ENCODE data around the gene NPAS3.

Gene NPAS3

DNA sequence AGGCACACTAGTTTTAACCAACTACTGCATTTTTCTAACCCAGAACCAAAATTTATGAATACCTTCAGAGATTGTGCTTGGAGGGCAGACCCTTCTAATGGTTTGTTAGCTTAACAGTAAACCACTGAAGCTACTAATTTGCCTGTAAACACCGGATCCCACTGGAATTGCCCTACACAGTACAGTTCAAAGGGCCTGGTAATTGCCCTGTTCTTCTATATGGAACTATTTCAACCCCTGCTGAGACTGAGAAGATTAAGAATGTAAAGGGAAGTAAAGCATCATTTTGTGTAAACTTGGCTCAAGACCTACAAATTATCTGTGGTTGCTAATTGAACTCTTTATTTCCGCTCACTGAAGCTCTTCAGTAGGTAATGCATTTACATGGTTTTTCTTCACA lies 468.1 kb downstream of the NPAS3 start:
- TF ChIP-seq, protein P1, sequence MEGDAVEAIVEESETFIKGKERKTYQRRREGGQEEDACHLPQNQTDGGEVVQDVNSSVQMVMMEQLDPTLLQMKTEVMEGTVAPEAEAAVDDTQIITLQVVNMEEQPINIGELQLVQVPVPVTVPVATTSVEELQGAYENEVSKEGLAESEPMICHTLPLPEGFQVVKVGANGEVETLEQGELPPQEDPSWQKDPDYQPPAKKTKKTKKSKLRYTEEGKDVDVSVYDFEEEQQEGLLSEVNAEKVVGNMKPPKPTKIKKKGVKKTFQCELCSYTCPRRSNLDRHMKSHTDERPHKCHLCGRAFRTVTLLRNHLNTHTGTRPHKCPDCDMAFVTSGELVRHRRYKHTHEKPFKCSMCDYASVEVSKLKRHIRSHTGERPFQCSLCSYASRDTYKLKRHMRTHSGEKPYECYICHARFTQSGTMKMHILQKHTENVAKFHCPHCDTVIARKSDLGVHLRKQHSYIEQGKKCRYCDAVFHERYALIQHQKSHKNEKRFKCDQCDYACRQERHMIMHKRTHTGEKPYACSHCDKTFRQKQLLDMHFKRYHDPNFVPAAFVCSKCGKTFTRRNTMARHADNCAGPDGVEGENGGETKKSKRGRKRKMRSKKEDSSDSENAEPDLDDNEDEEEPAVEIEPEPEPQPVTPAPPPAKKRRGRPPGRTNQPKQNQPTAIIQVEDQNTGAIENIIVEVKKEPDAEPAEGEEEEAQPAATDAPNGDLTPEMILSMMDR (conservative IDR thresholded peaks at IDR 0.05), result no peak
- no peak overlapping the region for H3K27ac ChIP-seq

DNA sequence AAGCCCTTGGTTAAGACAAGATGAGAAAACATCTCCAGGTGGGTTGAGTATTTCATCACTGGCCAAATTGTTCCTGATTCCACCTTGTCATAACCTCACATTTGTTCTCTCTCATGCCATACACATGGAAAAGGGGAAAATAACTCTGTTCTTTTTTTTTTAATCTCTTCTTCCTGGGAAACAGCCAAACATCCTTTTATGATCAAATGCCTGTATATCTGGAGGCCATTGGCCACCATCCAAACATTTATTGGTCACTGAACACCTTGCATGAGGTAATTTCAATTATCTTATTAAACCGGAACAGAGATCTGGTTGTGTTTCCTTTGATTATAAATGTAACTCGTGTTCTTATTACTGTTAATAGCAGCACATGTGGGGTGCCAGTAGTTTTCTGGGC lies 469.6 kb downstream of the NPAS3 start:
- TF ChIP-seq, protein P1 (conservative IDR thresholded peaks at IDR 0.05), result no peak
- H3K27ac ChIP-seq, result no peak overlapping the region

DNA sequence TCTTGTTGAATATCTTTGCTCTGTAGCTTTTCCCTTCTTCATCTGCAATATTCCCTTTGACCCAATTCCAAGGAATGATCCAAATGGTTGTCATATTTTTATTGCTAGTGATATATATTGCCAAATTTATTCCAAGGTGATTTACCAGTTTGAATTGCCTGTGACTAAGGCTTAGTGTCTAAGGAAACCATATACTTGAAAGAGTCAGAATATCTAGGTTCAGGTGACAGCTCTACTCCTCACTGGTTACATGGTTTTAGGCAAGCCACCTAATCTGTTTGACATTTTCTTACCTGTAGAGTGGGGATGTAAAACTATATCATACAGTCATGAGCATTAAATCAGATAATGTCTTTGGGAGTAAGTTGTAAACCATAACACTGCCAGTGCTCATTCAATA lies 473.8 kb downstream of the NPAS3 start:
- H3K27ac ChIP-seq, result no peak overlapping the region
- TF ChIP-seq, protein P1 (conservative IDR thresholded peaks at IDR 0.05), result no peak

DNA sequence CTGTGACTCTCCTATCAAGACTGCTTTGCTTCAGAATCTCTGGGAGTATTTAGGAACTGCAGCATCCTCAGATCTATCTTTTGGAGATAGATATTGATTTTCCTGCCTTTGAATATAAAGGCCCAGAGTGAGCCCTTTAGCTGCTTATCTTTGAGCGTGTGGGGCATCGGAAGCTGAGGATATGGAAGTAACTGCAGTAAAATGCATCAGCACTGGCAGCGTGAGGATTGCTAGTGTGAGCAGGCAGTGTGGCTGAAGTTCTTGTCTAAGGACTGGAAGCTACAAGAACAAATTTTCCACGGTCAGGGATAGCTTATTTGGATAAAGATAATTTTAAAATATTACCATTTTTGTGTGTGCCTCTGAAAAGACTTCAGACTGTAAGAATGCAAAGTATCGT lies 474.7 kb downstream of the NPAS3 start:
- no peak overlapping the region for H3K27ac ChIP-seq
- TF ChIP-seq, protein P1 (conservative IDR thresholded peaks at IDR 0.05), result no peak

DNA sequence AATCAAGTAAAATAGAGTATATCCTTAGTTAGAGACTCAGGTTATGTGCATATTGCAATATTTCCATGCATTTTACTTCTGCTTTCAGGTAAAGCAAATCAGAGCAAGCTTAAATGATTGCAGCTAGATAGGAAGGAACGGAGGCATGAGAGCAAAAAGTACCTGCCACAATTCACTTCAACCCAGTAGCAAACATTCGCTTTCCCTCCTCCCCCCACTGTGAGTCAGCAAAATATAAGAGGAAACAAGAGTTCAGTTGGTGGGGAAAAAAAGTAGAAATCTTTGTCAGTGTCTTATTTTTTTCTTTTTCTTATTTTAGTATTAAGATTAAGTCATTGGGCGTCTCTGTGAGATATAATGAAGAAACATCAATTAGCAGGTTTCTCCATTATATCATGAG lies 475.4 kb downstream of the NPAS3 start:
- TF ChIP-seq, protein P1 (conservative IDR thresholded peaks at IDR 0.05), result no peak
- no peak overlapping the region for H3K27ac ChIP-seq

DNA sequence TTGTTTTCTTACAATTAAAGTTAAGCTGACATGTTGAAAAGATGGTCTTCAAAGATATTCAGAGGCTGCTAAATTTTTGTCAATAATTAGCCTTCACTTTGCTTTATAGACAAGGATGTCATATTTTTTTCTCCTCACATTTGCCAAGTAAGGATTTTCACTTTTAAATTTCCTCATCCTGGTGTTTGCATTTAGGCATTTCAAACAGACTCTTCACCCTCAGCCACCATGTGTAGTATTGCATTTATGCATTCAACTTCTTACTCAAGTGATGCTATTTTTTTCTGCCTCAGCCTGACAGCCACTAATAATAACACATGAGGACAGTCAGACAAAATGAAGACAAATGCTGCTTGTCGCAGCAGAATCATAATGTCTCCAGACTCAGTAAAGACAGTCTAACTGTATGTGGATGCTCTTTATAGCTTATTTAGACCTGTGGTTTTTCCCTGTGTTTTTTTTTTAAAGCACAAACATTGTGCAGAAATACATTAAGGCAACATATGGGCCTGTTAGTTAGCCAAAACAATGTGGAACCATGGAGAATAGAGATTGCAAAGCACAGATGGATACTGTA lies 481.5 kb downstream of the NPAS3 start:
- no peak overlapping the region for H3K27ac ChIP-seq
- TF ChIP-seq, protein P1 (conservative IDR thresholded peaks at IDR 0.05), result no peak

DNA sequence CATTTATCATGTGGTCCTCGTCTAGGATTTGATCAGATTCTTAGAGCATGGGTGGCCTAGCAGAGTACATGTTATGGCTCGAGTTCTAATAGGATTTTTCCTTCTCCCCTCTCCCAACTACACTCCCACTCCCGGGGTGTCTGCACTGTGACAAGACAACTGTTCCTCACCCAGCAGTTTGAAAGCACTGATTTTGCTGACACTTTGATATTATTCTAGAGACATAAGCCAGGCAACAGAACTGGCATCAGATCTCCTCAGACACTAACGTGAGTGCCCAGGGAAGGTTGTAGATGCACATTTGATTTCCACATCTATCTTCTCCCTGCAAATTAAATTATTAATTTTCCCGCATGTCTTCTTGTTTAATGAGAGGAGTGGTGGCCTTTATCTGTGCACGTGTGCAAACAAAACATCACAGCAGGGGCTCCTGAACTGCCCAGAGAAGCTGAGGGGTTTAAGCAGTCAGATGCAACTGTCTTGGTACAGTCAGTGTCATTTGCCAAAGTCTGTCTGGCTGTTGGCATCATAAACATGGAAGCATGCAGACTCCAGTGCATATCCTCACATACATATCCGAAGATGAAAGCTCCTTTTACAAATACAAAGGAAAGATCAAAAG lies 491.8 kb downstream of the NPAS3 start:
- TF ChIP-seq, protein P1 (conservative IDR thresholded peaks at IDR 0.05), result no peak
- no peak overlapping the region for H3K27ac ChIP-seq

All from VCaP (cell line).